ENCODE measurements around the gene ENPP1.

DNA sequence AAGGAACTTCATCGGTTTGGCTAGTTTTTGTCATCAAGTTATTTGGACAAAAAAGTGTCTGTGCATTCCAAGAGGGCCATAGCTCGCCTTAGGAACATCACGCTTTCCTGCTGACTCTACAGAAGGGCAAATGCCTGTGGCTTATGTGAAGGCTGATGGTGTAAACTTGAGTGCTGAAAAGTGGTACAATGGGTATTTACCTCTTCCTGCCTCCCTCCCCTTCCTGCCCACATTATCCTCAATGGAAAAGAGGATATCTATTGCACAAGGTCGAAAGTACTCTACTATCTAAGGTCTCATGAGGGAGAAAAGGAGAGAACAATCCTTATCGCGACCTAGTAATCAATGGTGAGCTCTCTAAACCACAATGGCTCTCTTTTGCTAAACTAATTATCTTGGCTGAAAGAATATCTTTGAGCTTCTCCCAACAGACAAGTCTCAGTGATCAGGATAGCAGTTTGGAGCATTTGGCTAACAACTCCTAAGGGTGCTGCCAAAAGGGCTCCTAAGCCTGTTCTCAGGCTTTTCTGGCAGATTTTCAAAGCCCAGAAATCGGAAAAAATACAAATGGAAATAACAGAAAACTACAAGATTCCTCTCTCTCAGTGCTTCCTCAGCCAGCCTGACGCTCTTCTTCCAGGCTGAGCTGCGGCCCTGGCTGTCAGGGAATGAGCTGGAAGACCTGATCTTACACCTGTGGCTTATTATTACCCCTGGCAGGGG is 42.6 kb upstream of the ENPP1 start:
- TF ChIP-seq, protein P1, sequence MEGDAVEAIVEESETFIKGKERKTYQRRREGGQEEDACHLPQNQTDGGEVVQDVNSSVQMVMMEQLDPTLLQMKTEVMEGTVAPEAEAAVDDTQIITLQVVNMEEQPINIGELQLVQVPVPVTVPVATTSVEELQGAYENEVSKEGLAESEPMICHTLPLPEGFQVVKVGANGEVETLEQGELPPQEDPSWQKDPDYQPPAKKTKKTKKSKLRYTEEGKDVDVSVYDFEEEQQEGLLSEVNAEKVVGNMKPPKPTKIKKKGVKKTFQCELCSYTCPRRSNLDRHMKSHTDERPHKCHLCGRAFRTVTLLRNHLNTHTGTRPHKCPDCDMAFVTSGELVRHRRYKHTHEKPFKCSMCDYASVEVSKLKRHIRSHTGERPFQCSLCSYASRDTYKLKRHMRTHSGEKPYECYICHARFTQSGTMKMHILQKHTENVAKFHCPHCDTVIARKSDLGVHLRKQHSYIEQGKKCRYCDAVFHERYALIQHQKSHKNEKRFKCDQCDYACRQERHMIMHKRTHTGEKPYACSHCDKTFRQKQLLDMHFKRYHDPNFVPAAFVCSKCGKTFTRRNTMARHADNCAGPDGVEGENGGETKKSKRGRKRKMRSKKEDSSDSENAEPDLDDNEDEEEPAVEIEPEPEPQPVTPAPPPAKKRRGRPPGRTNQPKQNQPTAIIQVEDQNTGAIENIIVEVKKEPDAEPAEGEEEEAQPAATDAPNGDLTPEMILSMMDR (conservative IDR thresholded peaks at IDR 0.05; ENCODE audit: low read length): no peak
- TF ChIP-seq EZH2phosphoT487 (IDR thresholded peaks at IDR 0.05; ENCODE audit: borderline replicate concordance, low read depth, low read length): no peak

Data from OCI-LY7 (cell line).